ENCODE measurements around the gene CD72.

GRCh38 chr9:35658968-35659220, 40.7 kb upstream of the CD72 start:
- TF ChIP-seq SALL2 (tag by site-specific recombination; IDR thresholded peaks at IDR 0.05; ENCODE audit: borderline replicate concordance) = no peak
- TF ChIP-seq ZNF571 (tag by site-specific recombination; IDR thresholded peaks at IDR 0.05) = no peak
- no peak for TF ChIP-seq ZNF416 (tag by site-specific recombination; IDR thresholded peaks at IDR 0.05)
- no peak for TF ChIP-seq REPIN1 (tag by site-specific recombination; IDR thresholded peaks at IDR 0.05; ENCODE audit: low read depth)
- TF ChIP-seq CTCF (tag by site-specific recombination; IDR thresholded peaks at IDR 0.05) = no peak
- TF ChIP-seq ZSCAN18 (tag by site-specific recombination; IDR thresholded peaks at IDR 0.05) = no peak
- TF ChIP-seq ATF2 (tag by site-specific recombination; IDR thresholded peaks at IDR 0.05; ENCODE audit: low read depth) = no peak
- TF ChIP-seq ZNF548 (tag by site-specific recombination; IDR thresholded peaks at IDR 0.05) = no peak
- no peak for TF ChIP-seq REST (tag by site-specific recombination; IDR thresholded peaks at IDR 0.05)
- no peak for TF ChIP-seq KLF16 (tag by site-specific recombination; IDR thresholded peaks at IDR 0.05)
- no peak for TF ChIP-seq ZNF555 (tag by site-specific recombination; conservative IDR thresholded peaks at IDR 0.05)
- TF ChIP-seq ZBTB11 (tag by site-specific recombination; conservative IDR thresholded peaks at IDR 0.05; ENCODE audit: low read depth) = no peak
- no peak for TF ChIP-seq YY1 (tag by site-specific recombination; IDR thresholded peaks at IDR 0.05)

All from HEK293 (cell line).